ENCODE data around the gene TBC1D22A.

The TBC1D22A gene

DNA sequence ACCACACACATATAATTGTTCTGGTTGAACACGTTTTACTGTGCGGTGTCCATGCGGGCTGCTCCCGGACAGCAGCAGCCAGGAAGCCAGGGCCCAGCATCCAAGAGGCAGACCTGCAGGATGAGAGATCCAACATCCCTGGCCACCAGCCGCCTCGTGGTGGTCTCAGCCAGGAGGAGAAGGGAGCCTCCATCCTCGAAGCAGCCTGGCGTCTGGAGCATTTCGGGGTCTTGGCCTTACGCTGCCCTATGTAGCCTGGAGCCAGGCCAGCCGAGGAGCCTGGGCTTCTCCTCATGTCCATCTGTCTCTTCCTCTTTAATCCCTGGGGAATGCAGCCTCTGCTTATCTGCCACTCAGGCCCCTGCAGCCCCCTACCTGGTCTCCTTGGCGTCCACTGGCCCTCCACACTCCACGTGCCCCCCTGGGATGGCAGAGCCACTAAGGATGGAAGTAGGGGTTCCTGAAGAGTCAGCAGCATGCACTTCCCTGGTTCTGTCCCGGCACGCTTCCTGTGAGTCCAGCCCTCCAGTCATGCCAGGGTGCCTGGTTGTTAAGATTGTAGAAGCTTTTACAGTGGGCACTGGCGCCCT lies 253.2 kb downstream of the TBC1D22A start:
- H3K4me1 ChIP-seq (ENCODE audit: control insufficient read depth, insufficient read depth, low read length): no peaks in the 10 kb centered on the region
- H3K9ac ChIP-seq (ENCODE audit: low read length): no peak overlapping the region
- no peaks in the 10 kb centered on the region for H3K27me3 ChIP-seq (replicated peaks; ENCODE audit: control insufficient read depth, insufficient read depth, low read length)
- no peaks in the 10 kb centered on the region for H3K9me3 ChIP-seq (ENCODE audit: control insufficient read depth, low read length)
- H3K4me3 ChIP-seq (ENCODE audit: low read length): no peak overlapping the region
- H3K36me3 ChIP-seq (ENCODE audit: control insufficient read depth, insufficient read depth, low read length, severe bottlenecking): no peaks in the 10 kb centered on the region
- no peak for DNase-seq (ENCODE audit: low read depth)

DNA sequence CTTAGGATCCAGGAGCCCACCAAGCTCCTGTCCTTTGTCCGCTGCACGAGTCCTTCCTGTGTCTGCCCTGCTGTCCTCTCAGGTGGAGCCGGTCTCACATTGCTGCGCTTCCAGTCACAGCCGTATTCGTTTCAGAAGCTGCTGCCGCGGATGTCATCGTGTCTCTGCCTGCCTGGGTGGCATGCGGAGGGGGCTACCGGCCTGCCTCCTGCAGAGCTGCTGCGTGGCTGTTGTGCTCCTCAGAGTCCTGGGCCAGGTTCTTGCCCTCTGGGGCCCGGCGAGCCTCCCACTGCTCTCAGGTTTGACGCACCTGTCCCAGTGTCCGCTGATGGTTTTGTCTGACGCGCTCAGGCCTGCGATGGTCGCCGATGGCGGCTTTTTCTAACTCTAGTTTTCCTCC lies 254.2 kb downstream of the TBC1D22A start:
- DNase-seq (ENCODE audit: low read depth): no peak
- no peak overlapping the region for H3K4me3 ChIP-seq (ENCODE audit: low read length)
- no peaks in the 10 kb centered on the region for H3K36me3 ChIP-seq (ENCODE audit: control insufficient read depth, insufficient read depth, low read length, severe bottlenecking)
- no peak overlapping the region for H3K9ac ChIP-seq (ENCODE audit: low read length)
- H3K27me3 ChIP-seq (replicated peaks; ENCODE audit: control insufficient read depth, insufficient read depth, low read length): no peaks in the 10 kb centered on the region
- no peaks in the 10 kb centered on the region for H3K4me1 ChIP-seq (ENCODE audit: control insufficient read depth, insufficient read depth, low read length)
- H3K9me3 ChIP-seq (ENCODE audit: control insufficient read depth, low read length): no peaks in the 10 kb centered on the region

DNA sequence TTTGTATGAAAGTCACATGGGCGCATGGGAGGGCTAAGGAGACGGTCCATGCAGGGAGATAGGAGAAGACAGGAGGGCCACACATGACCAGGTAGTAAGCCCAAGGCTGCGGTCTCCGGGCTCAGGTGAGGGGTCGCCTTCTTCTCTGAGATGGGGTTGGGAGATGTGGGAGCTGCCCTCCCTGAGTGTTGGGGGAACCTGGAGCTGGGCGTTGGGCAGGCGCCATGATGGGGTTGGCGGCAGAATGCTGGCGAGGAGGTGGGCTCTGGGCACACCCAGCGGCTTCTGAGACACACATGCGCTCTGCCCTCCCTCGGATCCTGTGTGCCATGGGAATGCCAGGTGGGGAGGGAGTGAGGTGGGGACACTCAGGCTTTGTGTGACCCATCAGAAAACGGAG lies 254.8 kb downstream of the TBC1D22A start:
- H3K36me3 ChIP-seq (ENCODE audit: control insufficient read depth, insufficient read depth, low read length, severe bottlenecking): no peaks in the 10 kb centered on the region
- H3K9ac ChIP-seq (ENCODE audit: low read length): no peak overlapping the region
- no peaks in the 10 kb centered on the region for H3K4me1 ChIP-seq (ENCODE audit: control insufficient read depth, insufficient read depth, low read length)
- H3K4me3 ChIP-seq (ENCODE audit: low read length): no peak overlapping the region
- DNase-seq (ENCODE audit: low read depth): no peak
- no peaks in the 10 kb centered on the region for H3K9me3 ChIP-seq (ENCODE audit: control insufficient read depth, low read length)
- no peaks in the 10 kb centered on the region for H3K27me3 ChIP-seq (replicated peaks; ENCODE audit: control insufficient read depth, insufficient read depth, low read length)

DNA sequence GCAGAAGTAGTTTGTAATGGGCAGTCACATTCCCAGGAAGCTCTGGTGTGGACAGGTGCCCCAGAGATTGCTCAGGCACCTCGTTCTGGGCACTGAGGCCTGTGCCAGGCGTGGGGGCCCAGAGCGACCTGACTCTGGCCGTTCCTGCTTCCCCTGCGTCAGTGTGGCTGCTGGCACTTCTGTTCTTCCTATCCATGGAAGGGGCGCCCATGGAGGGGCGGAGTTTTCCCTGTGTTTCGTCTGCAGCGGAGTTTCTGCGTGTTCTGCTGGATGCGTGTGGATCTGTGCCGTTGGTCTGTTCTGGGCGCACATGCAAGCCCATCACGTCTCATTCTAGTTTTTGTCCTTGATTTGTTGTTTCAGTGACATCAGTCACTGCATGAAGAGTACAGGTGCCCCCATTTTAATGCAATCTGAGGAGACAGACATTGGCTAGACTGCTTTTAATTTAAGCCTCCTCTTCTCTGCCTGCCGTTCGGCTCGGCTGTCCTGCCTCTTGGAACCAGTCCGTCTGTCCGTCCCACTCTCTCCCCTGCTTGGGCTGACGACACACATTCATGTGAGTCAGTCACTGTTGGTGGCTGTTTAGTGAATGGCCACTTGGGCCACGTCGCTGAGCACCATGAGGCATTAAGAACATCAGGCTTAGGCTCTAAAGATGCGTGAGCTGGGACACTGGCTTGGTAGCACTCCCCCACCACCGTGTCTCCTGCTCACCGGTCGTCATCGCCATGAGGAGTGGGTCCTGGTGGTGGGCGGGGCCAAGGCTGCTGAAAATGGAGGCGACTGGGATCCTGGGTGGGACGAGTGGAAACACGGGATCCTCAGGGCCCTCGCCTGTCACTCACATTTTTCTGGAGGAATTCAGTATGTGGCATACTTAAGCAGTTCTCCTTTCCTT lies 255.8 kb downstream of the TBC1D22A start:
- Histone ChIP-seq H3K9ac (ENCODE audit: low read length) (no peak overlapping the region), H3K9me3 (ENCODE audit: control insufficient read depth, low read length) (no peaks in the 10 kb centered on the region), H3K27me3 (replicated peaks; ENCODE audit: control insufficient read depth, insufficient read depth, low read length) (no peaks in the 10 kb centered on the region), H3K36me3 (ENCODE audit: control insufficient read depth, insufficient read depth, low read length, severe bottlenecking) (no peaks in the 10 kb centered on the region), H3K4me1 (ENCODE audit: control insufficient read depth, insufficient read depth, low read length) (no peaks in the 10 kb centered on the region), H3K4me3 (ENCODE audit: low read length) (no peak overlapping the region)
- no peak for DNase-seq (ENCODE audit: low read depth)

DNA sequence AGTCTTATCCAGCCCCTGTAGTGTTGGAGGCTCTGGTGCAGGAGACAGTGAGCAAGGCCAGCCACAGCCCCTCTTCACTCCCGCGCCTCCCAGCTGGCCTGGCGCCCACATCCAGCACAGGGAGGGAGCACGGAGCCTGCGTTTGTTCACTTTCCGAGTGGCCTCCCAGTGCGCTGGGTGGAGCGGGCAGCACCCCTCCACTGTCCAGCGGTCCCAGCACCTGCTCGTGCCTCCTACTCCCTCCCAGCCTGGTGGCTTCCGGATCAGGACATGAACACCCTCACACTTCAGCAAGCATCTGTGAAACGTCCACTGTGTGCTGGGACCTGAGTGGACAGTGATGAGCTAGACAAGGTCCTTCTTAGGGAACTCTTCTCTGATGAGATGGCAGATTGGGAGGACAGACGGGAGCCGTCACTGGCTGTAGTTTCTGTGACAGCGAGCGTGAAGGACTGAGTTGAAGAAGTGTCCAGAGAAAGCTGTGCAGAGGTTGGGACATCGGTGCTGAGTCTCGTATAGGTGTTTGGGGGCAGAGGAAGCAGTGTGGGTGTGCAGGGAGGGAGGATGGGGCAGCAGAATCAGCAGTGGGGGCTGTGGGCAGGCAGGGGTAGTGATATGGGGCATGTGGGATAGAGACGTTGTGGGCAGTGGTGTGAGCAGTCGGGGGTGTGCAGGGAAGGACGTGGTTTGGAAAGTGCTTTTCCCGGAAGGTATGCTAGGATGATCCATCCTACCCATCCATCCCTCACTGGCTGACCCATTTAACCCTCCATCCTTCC lies 256.8 kb downstream of the TBC1D22A start:
- Histone ChIP-seq H3K4me3 (ENCODE audit: low read length) (no peak overlapping the region), H3K9me3 (ENCODE audit: control insufficient read depth, low read length) (no peaks in the 10 kb centered on the region), H3K36me3 (ENCODE audit: control insufficient read depth, insufficient read depth, low read length, severe bottlenecking) (peaks cover 8% of the 10 kb centered on the region), H3K4me1 (ENCODE audit: control insufficient read depth, insufficient read depth, low read length) (no peaks in the 10 kb centered on the region), H3K27me3 (replicated peaks; ENCODE audit: control insufficient read depth, insufficient read depth, low read length) (no peaks in the 10 kb centered on the region), H3K9ac (ENCODE audit: low read length) (no peak overlapping the region)
- no peak for DNase-seq (ENCODE audit: low read depth)

DNA sequence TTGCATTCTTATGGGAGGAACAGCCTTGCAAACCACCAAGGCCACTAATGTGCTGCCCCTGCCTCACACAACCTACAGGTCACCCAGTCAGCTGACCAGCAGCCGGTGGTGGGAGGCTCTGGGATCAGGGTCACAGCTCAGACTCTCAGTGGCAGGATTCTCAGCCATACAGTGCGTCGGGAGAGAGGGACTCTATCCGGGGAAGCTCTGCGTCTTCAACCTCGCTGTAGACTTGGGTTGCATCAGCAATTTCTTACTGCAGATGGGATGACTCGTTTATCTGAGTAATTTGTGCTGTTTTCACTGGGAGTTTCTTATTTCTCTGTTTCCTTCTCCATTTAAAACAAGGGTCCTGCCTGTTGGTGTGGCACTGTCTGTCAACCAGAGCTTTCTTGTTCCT lies 257.7 kb downstream of the TBC1D22A start:
- Histone ChIP-seq H3K27me3 (replicated peaks; ENCODE audit: control insufficient read depth, insufficient read depth, low read length) (no peaks in the 10 kb centered on the region), H3K9ac (ENCODE audit: low read length) (no peak overlapping the region), H3K4me1 (ENCODE audit: control insufficient read depth, insufficient read depth, low read length) (no peaks in the 10 kb centered on the region), H3K36me3 (ENCODE audit: control insufficient read depth, insufficient read depth, low read length, severe bottlenecking) (peaks cover 8% of the 10 kb centered on the region), H3K4me3 (ENCODE audit: low read length) (no peak overlapping the region), H3K9me3 (ENCODE audit: control insufficient read depth, low read length) (no peaks in the 10 kb centered on the region)
- peak; percentile 15 for DNase-seq (ENCODE audit: low read depth)

DNA sequence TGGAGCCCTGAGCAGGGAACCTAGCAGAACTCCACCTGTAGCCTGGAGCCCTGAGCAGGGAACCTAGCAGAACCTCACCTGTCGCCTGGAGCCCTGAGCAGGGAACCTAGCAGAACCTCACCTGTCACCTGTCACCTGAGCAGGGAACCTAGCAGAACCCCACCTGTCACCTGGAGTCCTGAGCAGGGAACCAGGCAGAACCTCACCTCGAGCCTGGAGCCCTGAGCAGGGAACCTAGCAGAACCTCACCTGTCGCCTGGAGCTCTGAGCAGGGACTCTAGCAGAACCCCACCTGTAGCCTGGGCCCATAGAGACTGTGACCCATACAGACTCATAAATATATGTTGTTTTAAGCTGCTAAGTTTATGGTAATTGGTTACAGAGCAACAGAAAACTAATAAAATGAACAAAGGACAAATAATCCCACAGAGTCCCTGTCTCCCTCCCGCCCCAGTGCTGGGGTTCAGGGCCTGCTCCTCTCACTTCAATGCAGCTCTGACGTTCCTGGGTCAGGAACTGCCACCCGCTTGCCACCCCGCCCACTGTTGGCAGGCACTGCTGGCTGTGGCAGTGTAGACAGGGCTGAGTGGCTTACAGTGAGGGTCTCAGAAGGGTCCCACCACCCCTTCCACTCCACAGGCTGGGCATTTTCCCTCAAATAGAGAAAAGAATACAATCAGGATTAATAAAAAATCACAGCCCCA lies 259.1 kb downstream of the TBC1D22A start:
- Histone ChIP-seq H3K4me3 (ENCODE audit: low read length) (no peak overlapping the region), H3K9me3 (ENCODE audit: control insufficient read depth, low read length) (no peaks in the 10 kb centered on the region), H3K9ac (ENCODE audit: low read length) (no peak overlapping the region), H3K4me1 (ENCODE audit: control insufficient read depth, insufficient read depth, low read length) (peaks cover 3% of the 10 kb centered on the region), H3K36me3 (ENCODE audit: control insufficient read depth, insufficient read depth, low read length, severe bottlenecking) (peaks cover 8% of the 10 kb centered on the region), H3K27me3 (replicated peaks; ENCODE audit: control insufficient read depth, insufficient read depth, low read length) (no peaks in the 10 kb centered on the region)
- DNase-seq (ENCODE audit: low read depth): no peak

DNA sequence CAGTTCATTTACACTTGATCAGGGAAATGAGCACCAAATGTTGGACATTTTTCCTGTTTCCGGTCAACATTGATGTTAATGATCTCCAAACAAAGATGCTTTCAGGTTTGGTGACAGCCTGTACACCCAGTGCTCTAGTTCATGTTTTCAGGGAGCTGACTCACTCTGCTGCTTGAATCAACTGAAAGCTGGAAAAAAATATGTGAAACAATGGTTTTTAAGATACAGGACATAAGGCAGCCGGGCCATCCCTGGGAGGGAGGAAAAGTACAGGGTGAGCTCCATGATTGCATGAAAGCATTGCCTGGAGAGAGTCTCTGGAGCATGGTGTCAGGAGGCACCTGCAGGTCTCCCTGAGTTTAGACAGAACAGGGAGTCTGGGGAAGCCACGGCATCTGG lies 259.6 kb downstream of the TBC1D22A start:
- Histone ChIP-seq H3K9me3 (ENCODE audit: control insufficient read depth, low read length) (no peaks in the 10 kb centered on the region), H3K27me3 (replicated peaks; ENCODE audit: control insufficient read depth, insufficient read depth, low read length) (no peaks in the 10 kb centered on the region), H3K9ac (ENCODE audit: low read length) (no peak overlapping the region), H3K36me3 (ENCODE audit: control insufficient read depth, insufficient read depth, low read length, severe bottlenecking) (peaks cover 8% of the 10 kb centered on the region), H3K4me1 (ENCODE audit: control insufficient read depth, insufficient read depth, low read length) (peaks cover 3% of the 10 kb centered on the region), H3K4me3 (ENCODE audit: low read length) (no peak overlapping the region)
- DNase-seq (ENCODE audit: low read depth): no peak

DNA sequence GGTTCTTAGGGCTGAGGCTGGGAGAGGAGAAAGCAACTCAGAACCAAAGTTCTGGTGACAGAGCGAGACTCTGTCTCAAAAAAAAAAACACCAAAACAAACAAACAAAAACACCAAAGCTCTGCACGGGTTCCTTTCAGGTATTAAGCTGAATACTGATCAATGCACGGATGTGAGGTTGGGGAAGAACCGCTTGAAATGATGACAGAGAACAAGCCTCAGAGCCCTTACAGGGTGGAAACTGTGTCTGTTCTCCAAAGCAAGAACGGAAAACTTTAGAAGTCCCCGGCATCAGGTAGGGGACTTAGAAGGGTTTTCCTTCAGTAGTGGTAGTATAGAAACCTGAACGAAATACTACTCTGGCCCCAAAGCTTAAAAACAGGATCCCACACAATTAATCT lies 260.0 kb downstream of the TBC1D22A start:
- Histone ChIP-seq H3K4me1 (ENCODE audit: control insufficient read depth, insufficient read depth, low read length) (peaks cover 3% of the 10 kb centered on the region), H3K27me3 (replicated peaks; ENCODE audit: control insufficient read depth, insufficient read depth, low read length) (no peaks in the 10 kb centered on the region), H3K36me3 (ENCODE audit: control insufficient read depth, insufficient read depth, low read length, severe bottlenecking) (peaks cover 8% of the 10 kb centered on the region), H3K9ac (ENCODE audit: low read length) (no peak overlapping the region), H3K4me3 (ENCODE audit: low read length) (no peak overlapping the region), H3K9me3 (ENCODE audit: control insufficient read depth, low read length) (no peaks in the 10 kb centered on the region)
- no peak for DNase-seq (ENCODE audit: low read depth)

DNA sequence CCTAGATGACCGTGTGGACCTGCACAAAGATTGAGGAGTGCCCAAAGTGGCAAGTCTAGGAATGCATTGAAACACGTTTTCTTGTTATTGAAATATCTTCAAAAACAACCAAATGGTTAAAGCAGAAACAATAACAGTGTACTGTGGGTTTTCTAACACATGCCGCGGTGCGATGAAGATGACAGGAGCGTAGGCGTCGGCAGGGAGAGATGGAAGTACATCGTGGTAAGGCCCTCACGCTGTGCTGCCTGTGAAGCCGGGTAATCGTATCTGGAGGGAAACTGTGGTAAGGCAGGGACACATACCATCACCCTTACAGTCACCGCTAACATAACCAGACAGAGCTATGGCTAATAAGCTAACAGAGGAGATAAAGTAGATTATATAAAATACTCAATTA lies 261.4 kb downstream of the TBC1D22A start:
- Histone ChIP-seq H3K27me3 (replicated peaks; ENCODE audit: control insufficient read depth, insufficient read depth, low read length) (no peaks in the 10 kb centered on the region), H3K4me1 (ENCODE audit: control insufficient read depth, insufficient read depth, low read length) (peaks cover 3% of the 10 kb centered on the region), H3K36me3 (ENCODE audit: control insufficient read depth, insufficient read depth, low read length, severe bottlenecking) (peaks cover 8% of the 10 kb centered on the region), H3K9me3 (ENCODE audit: control insufficient read depth, low read length) (no peaks in the 10 kb centered on the region), H3K4me3 (ENCODE audit: low read length) (no peak overlapping the region), H3K9ac (ENCODE audit: low read length) (no peak overlapping the region)
- no peak for DNase-seq (ENCODE audit: low read depth)

DNA sequence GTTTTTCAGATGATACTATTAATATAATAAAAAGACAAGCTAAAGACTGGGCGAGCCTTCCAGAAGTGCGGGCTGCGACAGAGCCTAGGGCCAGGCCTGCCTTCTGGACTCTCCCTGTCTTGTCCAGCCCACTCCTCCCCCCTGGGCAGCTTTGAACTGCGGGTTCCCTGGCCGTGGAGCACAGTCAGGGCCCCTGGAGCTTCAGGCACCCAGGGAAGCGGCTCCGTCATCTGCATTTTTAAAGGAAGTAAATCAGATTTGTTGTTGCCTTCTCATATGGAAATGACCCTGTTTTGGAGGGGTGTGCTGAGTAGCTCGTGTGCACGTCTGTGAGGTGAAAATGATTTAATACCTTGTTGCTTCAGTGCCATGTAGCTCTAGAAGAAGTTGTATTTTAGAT lies 265.3 kb downstream of the TBC1D22A start:
- DNase-seq (ENCODE audit: low read depth): no peak
- H3K4me3 ChIP-seq (ENCODE audit: low read length): no peak overlapping the region
- H3K9me3 ChIP-seq (ENCODE audit: control insufficient read depth, low read length): no peaks in the 10 kb centered on the region
- peaks cover 8% of the 10 kb centered on the region for H3K36me3 ChIP-seq (ENCODE audit: control insufficient read depth, insufficient read depth, low read length, severe bottlenecking)
- no peak overlapping the region for H3K9ac ChIP-seq (ENCODE audit: low read length)
- H3K4me1 ChIP-seq (ENCODE audit: control insufficient read depth, insufficient read depth, low read length): peaks cover 21% of the 10 kb centered on the region
- no peaks in the 10 kb centered on the region for H3K27me3 ChIP-seq (replicated peaks; ENCODE audit: control insufficient read depth, insufficient read depth, low read length)

All from adipocyte (in vitro differentiated cells).